IPS-18c (cell line): ENCODE measurements around the gene BSCL2.
"Not testable (repeated sequence)": the region's sequence is repeated elsewhere in the genome, so short reads cannot be mapped to it uniquely, and the experiment has no call there.

Source experiments
- H3K4me3 ChIP-seq: 2 replicates; pipeline ENCODE4 v1.7.0; 2013; ENCODE audit warnings: low read depth, mild to moderate bottlenecking, low read length, moderate library complexity; ENCODE audit not compliant: insufficient read depth
- H3K9me3 ChIP-seq: one replicate; pipeline ENCODE4 v1.6.1; 2013; ENCODE audit warnings: mild to moderate bottlenecking, low read length, moderate library complexity; ENCODE audit not compliant: control insufficient read depth, insufficient read depth

Gene BSCL2

GRCh38 chr11:62705413-62705812, 1.8 kb downstream of the BSCL2 start:
- Histone ChIP-seq H3K4me3 (peak overlapping the region; percentile 63), H3K9me3 (no peaks in the 10 kb centered on the region)

GRCh38 chr11:62703921-62704320, 3.3 kb downstream of the BSCL2 start:
- not testable (repeated sequence) for H3K4me3 ChIP-seq

GRCh38 chr11:62702246-62702645, 5.0 kb downstream of the BSCL2 start:
- H3K9me3 ChIP-seq, result no peaks in the 10 kb centered on the region
- no peak overlapping the region for H3K4me3 ChIP-seq

More at GRCh38 chr11:62703921-62704320, 3.3 kb downstream of the BSCL2 start:
- H3K9me3 ChIP-seq, result not testable (repeated sequence)

- Histone ChIP-seq H3K9me3 (peaks cover 2% of the 10 kb centered on the region), H3K4me3 (no peak overlapping the region)
Measured at GRCh38 chr11:62694455-62695167, 12.6 kb downstream of the BSCL2 start.

GRCh38 chr11:62693624-62694023, 13.6 kb downstream of the BSCL2 start:
- not testable (repeated sequence) for H3K4me3 ChIP-seq, H3K9me3 ChIP-seq

GRCh38 chr11:62689421-62690183, 17.6 kb downstream of the BSCL2 start, which contains the start of gene LRRN4CL:
Gene LRRN4CL (minus strand): TSS chr11:62689530. CDS start chr11:62688508, 1,022 bp downstream.
- peaks cover 2% of the 10 kb centered on the region for H3K9me3 ChIP-seq
- no peak within 1 kb of the TSS; the same call in 1 of the 2 replicates for H3K4me3 ChIP-seq

- no peak overlapping the region; the same call in 1 of the 2 replicates for H3K4me3 ChIP-seq
- no peaks in the 10 kb centered on the region for H3K9me3 ChIP-seq
Measured at GRCh38 chr11:62688491-62688890, 18.7 kb downstream of the BSCL2 start.

GRCh38 chr11:62687508-62688396, 19.5 kb downstream of the BSCL2 start:
- H3K4me3 ChIP-seq, result no peak overlapping the region; the same call in 1 of the 2 replicates
- no peaks in the 10 kb centered on the region for H3K9me3 ChIP-seq

- H3K9me3 ChIP-seq, result no peaks in the 10 kb centered on the region
- no peak overlapping the region for H3K4me3 ChIP-seq
Measured at GRCh38 chr11:62682518-62682917, 24.7 kb downstream of the BSCL2 start.

GRCh38 chr11:62680825-62681240, 26.4 kb downstream of the BSCL2 start:
- H3K4me3 ChIP-seq, result no peak overlapping the region
- H3K9me3 ChIP-seq, result no peaks in the 10 kb centered on the region

- H3K9me3 ChIP-seq, result no peaks in the 10 kb centered on the region
- peak within 1 kb of the TSS; percentile 94 for H3K4me3 ChIP-seq
Measured at GRCh38 chr11:62678770-62679696, 28.2 kb downstream of the BSCL2 start, which contains the start of gene UBXN1. Gene UBXN1 (minus strand): TSS chr11:62679073. CDS start chr11:62678923, 150 bp downstream.

GRCh38 chr11:62678433-62678769, 28.8 kb downstream of the BSCL2 start:
- H3K9me3 ChIP-seq, result no peaks in the 10 kb centered on the region
- peak overlapping the region; percentile 94 for H3K4me3 ChIP-seq

GRCh38 chr11:62677714-62678113, 29.5 kb downstream of the BSCL2 start:
- Histone ChIP-seq H3K9me3 (no peaks in the 10 kb centered on the region), H3K4me3 (no peak overlapping the region)

GRCh38 chr11:62677156-62677555, 30.1 kb downstream of the BSCL2 start:
- Histone ChIP-seq H3K4me3 (no peak overlapping the region), H3K9me3 (no peaks in the 10 kb centered on the region)

- H3K4me3 ChIP-seq, result no peak overlapping the region
Measured at GRCh38 chr11:62676698-62677097, 30.5 kb downstream of the BSCL2 start.

GRCh38 chr11:62675415-62675814, 31.8 kb downstream of the BSCL2 start:
- H3K9me3 ChIP-seq, H3K4me3 ChIP-seq: not testable (repeated sequence)

More at GRCh38 chr11:62676698-62677097, 30.5 kb downstream of the BSCL2 start:
- no peaks in the 10 kb centered on the region for H3K9me3 ChIP-seq
